Upper lobe of left lung (tissue), 4 donors: ENCODE results near the gene PPM1J.

Experiments
- POLR2A ChIP-seq, 4 donors: fragments of 450-650 bp; IDR thresholded peaks; one replicate each; pipeline ENCODE4 v1.5.1; 2016 to 2017; ENCODE audit warnings: antibody characterized with exemption in 4 of 4, mild to moderate bottlenecking in 2 of 4
- POLR2AphosphoS5 ChIP-seq, 2 donors: sonication (generic); formaldehyde crosslinking; IDR thresholded peaks; one replicate each; pipeline ENCODE4 v1.5.1; 2017; ENCODE audit warnings: antibody characterized with exemption in 2 of 2
- TF ChIP-seq, protein P1 (sequence below), 6 experiments: fragments of 450-650 bp in 4 of 6; fragments of 200-600 bp in 2 of 6; sonication (generic) in 2 of 6; IDR thresholded peaks; one replicate each; pipeline ENCODE4 v1.5.1; 2016 to 2019; ENCODE audit warnings: antibody characterized with exemption in 6 of 6

DNA sequence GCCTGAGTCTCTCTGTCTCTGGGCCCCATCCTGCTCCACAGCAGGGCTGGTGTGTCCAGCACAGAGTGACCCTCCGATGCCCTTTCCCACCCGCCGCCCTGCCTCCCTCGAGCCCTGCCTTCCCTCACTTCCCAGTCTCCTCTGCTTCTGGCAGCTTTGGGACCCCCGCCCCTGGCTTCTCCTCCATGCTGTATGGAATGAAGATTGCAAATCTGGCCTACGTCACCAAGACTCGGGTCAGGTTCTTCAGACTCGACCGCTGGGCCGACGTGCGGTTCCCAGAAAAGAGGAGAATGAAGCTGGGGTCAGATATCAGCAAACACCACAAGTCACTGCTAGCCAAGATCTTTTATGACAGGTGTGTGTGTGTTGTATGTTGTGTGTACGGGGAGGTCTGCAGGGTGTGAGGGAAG lies 26.3 kb downstream of the PPM1J start:
- TF ChIP-seq POLR2A (IDR thresholded peaks at IDR 0.05) (no peak), POLR2AphosphoS5 (IDR thresholded peaks at IDR 0.05) (no peak)
- TF ChIP-seq, protein P1, sequence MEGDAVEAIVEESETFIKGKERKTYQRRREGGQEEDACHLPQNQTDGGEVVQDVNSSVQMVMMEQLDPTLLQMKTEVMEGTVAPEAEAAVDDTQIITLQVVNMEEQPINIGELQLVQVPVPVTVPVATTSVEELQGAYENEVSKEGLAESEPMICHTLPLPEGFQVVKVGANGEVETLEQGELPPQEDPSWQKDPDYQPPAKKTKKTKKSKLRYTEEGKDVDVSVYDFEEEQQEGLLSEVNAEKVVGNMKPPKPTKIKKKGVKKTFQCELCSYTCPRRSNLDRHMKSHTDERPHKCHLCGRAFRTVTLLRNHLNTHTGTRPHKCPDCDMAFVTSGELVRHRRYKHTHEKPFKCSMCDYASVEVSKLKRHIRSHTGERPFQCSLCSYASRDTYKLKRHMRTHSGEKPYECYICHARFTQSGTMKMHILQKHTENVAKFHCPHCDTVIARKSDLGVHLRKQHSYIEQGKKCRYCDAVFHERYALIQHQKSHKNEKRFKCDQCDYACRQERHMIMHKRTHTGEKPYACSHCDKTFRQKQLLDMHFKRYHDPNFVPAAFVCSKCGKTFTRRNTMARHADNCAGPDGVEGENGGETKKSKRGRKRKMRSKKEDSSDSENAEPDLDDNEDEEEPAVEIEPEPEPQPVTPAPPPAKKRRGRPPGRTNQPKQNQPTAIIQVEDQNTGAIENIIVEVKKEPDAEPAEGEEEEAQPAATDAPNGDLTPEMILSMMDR (IDR thresholded peaks at IDR 0.05), result no peak
